Measurements from ENCODE around the gene PDIA6. TPM values are rescaled to one million over a fixed set of nuclear protein-coding genes. Genes with fewer than 3 reads are reported as not detected.

Gene PDIA6
- total RNA-seq, 1 donor from 2014 or later = 167 TPM

DNA sequence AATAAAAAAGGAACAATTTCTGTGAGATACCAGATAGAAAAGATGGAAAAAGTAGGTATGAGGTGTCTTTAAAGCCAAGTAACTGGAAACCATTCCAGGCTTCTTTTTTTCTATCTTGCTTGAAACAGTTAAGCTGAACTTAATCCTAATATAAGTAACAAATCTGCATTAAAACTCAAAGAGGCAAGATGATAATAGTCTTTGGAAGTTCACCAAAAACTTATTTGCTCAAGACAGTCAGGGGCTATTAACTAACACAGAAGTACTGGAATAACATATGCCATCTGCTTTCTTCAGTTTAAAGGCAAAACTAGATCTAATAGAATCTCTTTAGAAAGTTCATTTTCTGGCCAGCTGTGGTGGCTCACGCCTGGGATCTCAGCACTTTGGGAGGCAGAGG, 18.8 kb downstream of the PDIA6 start:
- Histone ChIP-seq H3K9me3 (no peaks in the 10 kb centered on the region), H3K4me1 (no peaks in the 10 kb centered on the region), H3K36me3 (peaks cover 91% of the 10 kb centered on the region), H3K27me3 (ENCODE audit: low read depth) (no peaks in the 10 kb centered on the region), H3K4me3 (no peak overlapping the region), H3K27ac (no peak overlapping the region)
- intact Hi-C loops (cut with DNase I) = no loop called here
- ATAC-seq = no peak
- DNase-seq = no peak
- TF ChIP-seq, protein P1, sequence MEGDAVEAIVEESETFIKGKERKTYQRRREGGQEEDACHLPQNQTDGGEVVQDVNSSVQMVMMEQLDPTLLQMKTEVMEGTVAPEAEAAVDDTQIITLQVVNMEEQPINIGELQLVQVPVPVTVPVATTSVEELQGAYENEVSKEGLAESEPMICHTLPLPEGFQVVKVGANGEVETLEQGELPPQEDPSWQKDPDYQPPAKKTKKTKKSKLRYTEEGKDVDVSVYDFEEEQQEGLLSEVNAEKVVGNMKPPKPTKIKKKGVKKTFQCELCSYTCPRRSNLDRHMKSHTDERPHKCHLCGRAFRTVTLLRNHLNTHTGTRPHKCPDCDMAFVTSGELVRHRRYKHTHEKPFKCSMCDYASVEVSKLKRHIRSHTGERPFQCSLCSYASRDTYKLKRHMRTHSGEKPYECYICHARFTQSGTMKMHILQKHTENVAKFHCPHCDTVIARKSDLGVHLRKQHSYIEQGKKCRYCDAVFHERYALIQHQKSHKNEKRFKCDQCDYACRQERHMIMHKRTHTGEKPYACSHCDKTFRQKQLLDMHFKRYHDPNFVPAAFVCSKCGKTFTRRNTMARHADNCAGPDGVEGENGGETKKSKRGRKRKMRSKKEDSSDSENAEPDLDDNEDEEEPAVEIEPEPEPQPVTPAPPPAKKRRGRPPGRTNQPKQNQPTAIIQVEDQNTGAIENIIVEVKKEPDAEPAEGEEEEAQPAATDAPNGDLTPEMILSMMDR (IDR thresholded peaks at IDR 0.05) = no peak

DNA sequence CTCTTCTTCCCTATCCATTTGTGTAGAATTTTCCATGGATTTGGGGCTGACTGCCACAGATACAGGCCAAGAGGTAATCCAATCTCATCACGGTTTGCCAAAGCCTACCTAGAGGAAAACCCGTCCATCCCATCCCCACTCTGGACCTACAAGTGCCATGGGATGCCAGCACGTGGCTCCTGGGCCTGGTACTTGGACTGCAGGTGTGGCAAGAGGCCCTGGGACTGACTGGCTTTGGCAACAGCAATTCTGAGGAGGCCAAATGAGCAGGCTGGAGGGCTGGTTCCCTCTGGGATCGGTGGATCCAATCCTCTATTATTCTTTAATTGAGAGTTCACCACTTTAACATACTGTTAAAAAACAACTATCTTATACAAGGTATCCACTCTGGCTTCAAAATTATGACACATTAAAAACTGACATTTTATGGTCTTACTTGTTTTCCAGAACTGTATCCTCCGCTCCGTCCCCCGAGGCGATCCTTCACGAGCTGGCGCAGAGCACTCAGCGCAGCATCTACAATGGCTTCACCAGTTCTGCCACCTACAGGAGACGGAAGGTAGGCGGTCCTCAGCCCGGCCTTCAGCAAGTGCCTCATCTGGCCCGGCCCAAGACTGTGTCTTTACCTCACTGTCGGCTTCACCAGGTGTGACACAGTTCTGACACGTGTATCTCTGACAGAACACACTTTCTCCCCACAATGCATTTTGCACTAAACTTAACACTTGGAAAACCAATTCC, 19.8 kb downstream of the PDIA6 start:
- intact Hi-C loops (cut with DNase I) = no loop called here
- no peak overlapping the region for H3K4me3 ChIP-seq
- TF ChIP-seq, protein P1 (IDR thresholded peaks at IDR 0.05) = no peak
- no peaks in the 10 kb centered on the region for H3K4me1 ChIP-seq
- peaks cover 97% of the 10 kb centered on the region for H3K36me3 ChIP-seq
- no peak for DNase-seq
- H3K27me3 ChIP-seq (ENCODE audit: low read depth) = no peaks in the 10 kb centered on the region
- no peak overlapping the region for H3K27ac ChIP-seq
- no peak for ATAC-seq
- no peaks in the 10 kb centered on the region for H3K9me3 ChIP-seq

DNA sequence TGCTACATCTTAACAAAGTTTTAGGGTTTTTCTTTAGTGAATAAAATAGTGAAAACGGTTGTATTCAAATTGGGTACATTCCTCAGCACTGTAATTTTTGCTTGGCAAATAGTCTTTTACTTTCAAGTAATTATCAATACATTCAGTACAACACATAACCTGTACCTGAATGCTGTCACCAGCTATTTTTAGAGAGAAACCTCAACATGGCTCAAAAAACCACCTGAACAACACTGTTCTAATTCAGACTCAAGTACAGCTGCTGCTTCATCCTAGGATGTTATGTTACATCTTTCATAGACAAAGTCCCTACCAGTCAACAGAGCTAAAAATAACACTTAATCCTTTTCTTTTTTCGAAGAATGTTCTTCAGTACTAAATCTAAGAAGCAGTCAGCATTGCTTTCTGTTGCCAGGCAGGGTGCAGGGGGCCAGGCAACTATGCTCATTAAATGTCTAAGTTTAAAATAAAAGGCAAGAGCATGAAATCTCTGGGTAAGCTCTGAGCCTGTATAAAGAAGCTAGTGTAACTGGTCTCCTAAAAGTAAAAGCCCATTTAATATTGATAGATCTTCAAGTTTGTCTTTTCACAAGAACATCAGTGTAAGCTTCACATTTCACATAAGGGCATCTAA, 20.5 kb downstream of the PDIA6 start:
- H3K4me3 ChIP-seq = no peak overlapping the region
- H3K9me3 ChIP-seq = no peaks in the 10 kb centered on the region
- H3K27me3 ChIP-seq (ENCODE audit: low read depth) = no peaks in the 10 kb centered on the region
- no peaks in the 10 kb centered on the region for H3K4me1 ChIP-seq
- TF ChIP-seq, protein P1 (IDR thresholded peaks at IDR 0.05) = no peak
- no peak overlapping the region for H3K27ac ChIP-seq
- peaks cover 97% of the 10 kb centered on the region for H3K36me3 ChIP-seq
- ATAC-seq = no peak
- no peak for DNase-seq
- intact Hi-C loops (cut with DNase I) = no loop called here

DNA sequence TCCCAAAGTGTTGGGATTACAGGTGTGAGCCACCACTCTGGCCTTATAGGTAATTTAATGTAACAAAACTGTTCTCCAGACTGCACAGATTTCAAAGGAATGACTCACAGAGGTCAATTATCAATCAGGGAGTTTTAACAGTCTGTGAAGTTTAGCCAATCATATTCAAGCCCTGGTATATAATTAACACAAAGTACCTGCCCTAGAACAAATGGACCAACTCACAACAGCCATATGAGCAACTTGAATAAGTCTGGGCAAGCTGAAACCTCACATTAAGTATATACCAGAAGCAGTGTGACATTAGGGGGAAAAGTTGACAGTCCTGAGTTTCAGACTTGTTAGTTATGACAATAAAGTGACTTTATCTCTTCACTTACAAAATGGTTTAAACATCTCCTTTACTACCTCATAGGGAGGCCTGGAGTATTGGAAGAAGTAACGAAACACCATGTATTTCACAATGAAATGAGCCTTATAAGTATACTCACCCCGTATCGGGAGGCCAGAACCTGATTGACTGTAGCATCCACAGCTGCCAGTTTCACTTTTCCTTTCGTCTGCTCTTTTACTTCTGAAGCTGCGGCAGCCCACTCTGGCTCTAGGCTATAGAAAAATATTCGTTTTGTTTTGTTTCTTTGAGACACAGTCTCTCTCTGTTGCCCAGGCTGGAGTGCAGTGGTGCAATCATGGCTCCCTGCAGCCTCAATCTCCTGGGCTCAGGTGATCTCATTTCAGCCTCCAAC, 22.2 kb downstream of the PDIA6 start:
- no peaks in the 10 kb centered on the region for H3K27me3 ChIP-seq (ENCODE audit: low read depth)
- H3K9me3 ChIP-seq = no peaks in the 10 kb centered on the region
- peaks cover 98% of the 10 kb centered on the region for H3K36me3 ChIP-seq
- H3K4me3 ChIP-seq = no peak overlapping the region
- TF ChIP-seq, protein P1 (IDR thresholded peaks at IDR 0.05) = no peak
- ATAC-seq = peak in 1 of 2 donors; percentile 38
- H3K27ac ChIP-seq = no peak overlapping the region
- H3K4me1 ChIP-seq = no peaks in the 10 kb centered on the region
- DNase-seq = no peak
- intact Hi-C loops (cut with DNase I) = no loop called here

DNA sequence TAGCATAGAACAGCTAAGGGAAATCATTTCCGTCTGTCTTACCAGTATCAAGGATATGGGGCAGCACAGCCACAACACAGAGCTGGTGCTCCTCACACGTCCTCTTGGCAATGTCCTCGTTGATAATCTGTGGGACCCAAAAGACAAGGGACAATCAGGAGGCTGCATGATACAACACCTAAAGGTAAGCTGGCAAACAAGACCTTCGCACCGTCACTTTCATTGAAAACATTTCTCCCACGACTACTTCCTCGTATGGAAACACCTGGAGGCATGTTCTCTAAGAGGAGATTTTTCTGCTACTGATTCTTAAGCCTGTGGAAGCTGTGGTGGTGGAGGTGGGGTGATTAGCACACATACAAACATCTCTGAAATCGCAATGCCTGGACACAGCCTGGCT, 23.7 kb downstream of the PDIA6 start:
- DNase-seq (no peak), ATAC-seq (no peak)
- TF ChIP-seq, protein P1 (IDR thresholded peaks at IDR 0.05) = no peak
- Histone ChIP-seq H3K4me3 (no peak overlapping the region), H3K27me3 (ENCODE audit: low read depth) (no peaks in the 10 kb centered on the region), H3K36me3 (peaks cover 100% of the 10 kb centered on the region), H3K4me1 (no peaks in the 10 kb centered on the region), H3K27ac (no peak overlapping the region), H3K9me3 (no peaks in the 10 kb centered on the region)
- intact Hi-C loops (cut with DNase I) = no loop called here

Data from lower lobe of right lung (tissue), 2 donors.